Left lung (tissue), 10 donors: Measurements from ENCODE around the gene JUNB. TPM values are rescaled to one million over a fixed set of nuclear protein-coding genes. Genes with fewer than 3 reads are reported as not detected.

Source experiments
- ATAC-seq: fragments of 200-7000 bp; cut with Tn5 transposase; one replicate; pipeline ENCODE4 v1.9.1; 2020; ENCODE audit warnings: moderate library complexity
- DNase-seq, 4 donors: peaks; one replicate each; pipeline ENCODE4 v3.0.0-alpha.2; 2013 to 2020
- H3K27ac ChIP-seq, 2 donors: fragments of 200-600 bp; sonication (generic) in 1 of 2; one replicate each; pipeline versions ENCODE4 v1.5.0 to v1.8.0; 2020 to 2021
- H3K27me3 ChIP-seq, 2 donors: fragments of 200-600 bp; sonication (generic) in 1 of 2; one replicate each; pipeline versions ENCODE4 v1.5.0 to v1.8.0; 2020 to 2021
- H3K36me3 ChIP-seq, 2 donors: fragments of 200-600 bp; sonication (generic) in 1 of 2; one replicate each; pipeline versions ENCODE4 v1.5.0 to v1.8.0; 2020 to 2021
- H3K4me1 ChIP-seq, 2 donors: fragments of 200-600 bp; one replicate each; pipeline ENCODE4 v1.8.0; 2021
- H3K4me3 ChIP-seq, 2 donors: fragments of 200-600 bp; sonication (generic) in 1 of 2; one replicate each; pipeline versions ENCODE4 v1.5.0 to v1.8.0; 2020 to 2021; ENCODE audit warnings: mild to moderate bottlenecking in 1 of 2
- H3K9me3 ChIP-seq, 2 donors: fragments of 200-600 bp; sonication (generic) in 1 of 2; one replicate each; pipeline versions ENCODE4 v1.5.0 to v1.8.0; 2020 to 2021
- intact Hi-C, 2 donors: fragments of 100-400 bp; cut with DNase I; formaldehyde crosslinking; loops; one replicate each; pipeline versions ENCODE4 v1.11.2 to v1.14.2; 2022
- polyA plus RNA-seq, 6 donors: library from polyadenylated mRNA; unstranded; fragments of 120-200 nt; gene quantifications; one replicate each; pipeline ENCODE4 v1.2.1, GENCODE V29; 2013; ENCODE audit not compliant: insufficient read length in 6 of 6
- total RNA-seq, 2 donors: library from RNA; stranded (reverse); fragmentation: NEBNext Ultra II Directional; extraction: Animal tissue kit (Norgen Biotek cat#: 25700); gene quantifications; one replicate each; pipeline ENCODE4 v1.2.1, GENCODE V29; 2021
- TF ChIP-seq, protein P1 (sequence below), 2 donors: fragments of 200-600 bp; sonication (generic) in 1 of 2; IDR thresholded peaks; one replicate each; pipeline versions ENCODE4 v1.5.0 to v1.8.0; 2021; ENCODE audit warnings: antibody characterized with exemption in 2 of 2
- donor health status: DM: no; HTN: yes; CAD: no.
- donor health status: DM: no; HTN: no; CAD: no.

Gene JUNB
- total and polyA plus RNA-seq, 8 donors, result 11.7 to 278 (median 64.2) TPM

GRCh38 chr19:12754465-12755196 is 36.7 kb upstream of the JUNB start:
- H3K4me3 ChIP-seq, result no peak overlapping the region
- peaks cover 0 to 70% of the 10 kb centered on the region in 2 donors for H3K27me3 ChIP-seq
- H3K27ac ChIP-seq, result no peak overlapping the region
- DNase-seq, result no peak
- no peaks in the 10 kb centered on the region for H3K9me3 ChIP-seq
- ATAC-seq, result no peak
- H3K4me1 ChIP-seq, result peaks cover 0 to 19% of the 10 kb centered on the region in 2 donors
- intact Hi-C loops, result loop anchor here in 1 of 2 donors (5.0 kb wide), 1 partner anchor 98 kb away; no protein-coding TSS in a partner anchor
- TF ChIP-seq, protein P1, sequence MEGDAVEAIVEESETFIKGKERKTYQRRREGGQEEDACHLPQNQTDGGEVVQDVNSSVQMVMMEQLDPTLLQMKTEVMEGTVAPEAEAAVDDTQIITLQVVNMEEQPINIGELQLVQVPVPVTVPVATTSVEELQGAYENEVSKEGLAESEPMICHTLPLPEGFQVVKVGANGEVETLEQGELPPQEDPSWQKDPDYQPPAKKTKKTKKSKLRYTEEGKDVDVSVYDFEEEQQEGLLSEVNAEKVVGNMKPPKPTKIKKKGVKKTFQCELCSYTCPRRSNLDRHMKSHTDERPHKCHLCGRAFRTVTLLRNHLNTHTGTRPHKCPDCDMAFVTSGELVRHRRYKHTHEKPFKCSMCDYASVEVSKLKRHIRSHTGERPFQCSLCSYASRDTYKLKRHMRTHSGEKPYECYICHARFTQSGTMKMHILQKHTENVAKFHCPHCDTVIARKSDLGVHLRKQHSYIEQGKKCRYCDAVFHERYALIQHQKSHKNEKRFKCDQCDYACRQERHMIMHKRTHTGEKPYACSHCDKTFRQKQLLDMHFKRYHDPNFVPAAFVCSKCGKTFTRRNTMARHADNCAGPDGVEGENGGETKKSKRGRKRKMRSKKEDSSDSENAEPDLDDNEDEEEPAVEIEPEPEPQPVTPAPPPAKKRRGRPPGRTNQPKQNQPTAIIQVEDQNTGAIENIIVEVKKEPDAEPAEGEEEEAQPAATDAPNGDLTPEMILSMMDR (IDR thresholded peaks at IDR 0.05), result no peak
- no peaks in the 10 kb centered on the region for H3K36me3 ChIP-seq

GRCh38 chr19:12756150-12756883 is 35.0 kb upstream of the JUNB start:
- Histone ChIP-seq H3K9me3 (no peaks in the 10 kb centered on the region), H3K27me3 (peaks cover 0 to 53% of the 10 kb centered on the region in 2 donors), H3K27ac (no peak overlapping the region), H3K36me3 (no peaks in the 10 kb centered on the region), H3K4me1 (peaks cover 0 to 17% of the 10 kb centered on the region in 2 donors), H3K4me3 (no peak overlapping the region)
- TF ChIP-seq, protein P1 (IDR thresholded peaks at IDR 0.05), result no peak
- no peak for ATAC-seq
- intact Hi-C loops, result loop anchor here in 1 of 2 donors (5.0 kb wide), 1 partner anchor 96 kb away; no protein-coding TSS in a partner anchor
- no peak for DNase-seq

DNA sequence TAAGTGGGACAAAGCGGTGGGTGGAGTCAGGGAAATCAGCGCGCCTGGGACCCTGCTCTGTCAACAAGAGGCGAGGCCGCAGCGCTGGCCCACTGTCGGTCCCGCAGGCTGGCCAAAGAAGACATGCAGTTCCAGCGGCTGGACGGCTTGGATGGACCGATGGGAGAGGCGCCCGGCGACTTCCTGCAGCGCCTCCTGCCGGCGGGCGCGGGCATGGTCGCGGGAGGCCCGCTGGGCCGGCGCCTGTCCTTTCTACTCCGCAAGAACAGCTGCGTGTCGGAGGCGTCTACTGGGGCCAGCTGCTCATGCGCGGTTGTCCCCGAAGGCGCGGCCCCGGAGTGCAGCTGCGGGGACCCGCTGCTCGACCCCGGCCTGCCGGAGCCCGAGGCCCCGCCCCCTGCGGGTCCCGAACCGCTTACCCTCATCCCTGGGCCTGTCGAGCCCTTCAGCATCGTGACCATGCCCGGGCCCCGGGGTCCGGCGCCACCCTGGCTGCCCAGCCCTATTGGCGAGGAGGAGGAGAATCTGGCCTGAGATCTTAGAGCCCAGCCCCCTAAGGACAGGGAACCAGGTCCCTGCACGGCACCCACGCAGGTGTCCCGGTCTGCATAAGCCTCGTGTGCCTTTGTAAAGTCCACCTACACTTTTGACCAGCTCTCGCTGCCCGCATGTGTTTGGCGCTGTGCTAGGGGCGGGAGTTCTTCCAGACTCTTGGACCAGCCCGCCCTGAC is 33.6 kb upstream of the JUNB start:
- Histone ChIP-seq H3K4me1 (peaks cover 0 to 17% of the 10 kb centered on the region in 2 donors), H3K9me3 (no peaks in the 10 kb centered on the region), H3K4me3 (peak overlapping the region; percentile 30 to 32), H3K27me3 (peaks cover 0 to 39% of the 10 kb centered on the region in 2 donors), H3K36me3 (peaks cover 0 to 10% of the 10 kb centered on the region in 2 donors), H3K27ac (no peak overlapping the region)
- TF ChIP-seq, protein P1 (IDR thresholded peaks at IDR 0.05), result peak; percentile 87 to 96
- intact Hi-C loops, result loop anchor here in 1 of 2 donors (5.0 kb wide), 1 partner anchor 95 kb away; no protein-coding TSS in a partner anchor
- ATAC-seq (peak; percentile 94), DNase-seq (peak; percentile 42 to 93 (median 73))

- intact Hi-C loops, result loop anchor here in 1 of 2 donors (5.0 kb wide), 2 partner anchors 38 to 93 kb away; no protein-coding TSS in a partner anchor
- ATAC-seq, result no peak
- DNase-seq, result no peak
- no peaks in the 10 kb centered on the region for H3K9me3 ChIP-seq
- peaks cover 0 to 17% of the 10 kb centered on the region in 2 donors for H3K4me1 ChIP-seq
- TF ChIP-seq, protein P1 (IDR thresholded peaks at IDR 0.05), result no peak
- peaks cover 0 to 28% of the 10 kb centered on the region in 2 donors for H3K36me3 ChIP-seq
- peaks cover 0 to 20% of the 10 kb centered on the region in 2 donors for H3K27me3 ChIP-seq
- H3K4me3 ChIP-seq, result no peak overlapping the region
- H3K27ac ChIP-seq, result no peak overlapping the region
Measured at GRCh38 chr19:12759686-12760085, 31.6 kb upstream of the JUNB start.
